ENCODE data around the gene SLC9A3.

The SLC9A3 gene

DNA sequence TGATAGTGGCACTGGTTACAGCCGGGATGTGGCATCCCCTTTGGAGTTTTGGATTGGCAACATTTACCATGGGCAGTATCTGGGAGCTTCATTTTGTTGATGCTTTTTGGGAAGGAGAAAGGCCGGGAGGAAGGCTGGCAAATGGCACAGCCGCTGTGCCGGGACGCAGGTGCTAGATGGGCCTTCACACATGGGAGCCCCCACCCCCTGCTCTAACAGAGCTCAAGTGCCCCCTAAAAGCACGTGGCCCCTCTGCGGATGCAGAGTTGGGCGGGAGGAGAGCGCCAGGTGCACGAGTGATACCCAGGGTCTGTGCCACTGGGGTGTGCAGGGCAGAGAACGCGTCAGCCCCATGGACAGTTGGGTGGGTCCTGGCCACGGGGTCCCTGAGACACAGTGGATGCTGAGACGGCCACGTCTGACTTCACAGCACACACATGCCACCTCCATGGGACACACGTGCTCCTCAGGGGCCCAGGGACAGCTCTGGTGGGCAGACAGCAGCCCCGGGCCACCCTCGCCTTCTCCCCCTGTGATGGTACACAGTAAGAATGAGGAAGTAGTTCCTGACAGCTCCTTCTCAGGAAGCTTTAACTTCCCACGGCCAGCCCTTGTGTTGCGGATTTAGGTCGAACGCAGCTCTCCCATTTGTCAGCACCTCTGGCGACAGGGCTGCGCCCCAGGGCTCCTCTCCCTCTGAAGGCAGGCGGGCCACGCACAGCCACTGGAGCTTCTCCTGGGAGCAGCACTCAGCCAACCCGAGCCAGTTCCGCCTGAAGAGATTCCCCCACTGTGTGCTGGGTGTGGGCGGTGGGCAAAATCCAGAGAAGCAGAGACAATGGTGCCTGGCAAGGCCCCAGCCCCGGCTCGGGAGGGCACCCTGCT lies 10.8 kb downstream of the SLC9A3 start:
- Histone ChIP-seq H3K23ac (ENCODE audit: low read length) (no peak overlapping the region), H2BK5ac (ENCODE audit: low read depth, low read length, poor library complexity) (no peak overlapping the region), H4K91ac (ENCODE audit: low read depth, low read length) (no peak overlapping the region), H3K9ac (ENCODE audit: low read length) (no peak overlapping the region), H3K18ac (ENCODE audit: low read length) (no peak overlapping the region), H4K8ac (ENCODE audit: low read depth, low read length) (no peak overlapping the region), H2AFZ (ENCODE audit: insufficient read depth, low read length, poor library complexity) (no peak overlapping the region), H4K12ac (ENCODE audit: low read depth, low read length) (no peak overlapping the region), H3K79me2 (ENCODE audit: control insufficient read depth, insufficient read depth, low read length, poor library complexity) (no peaks in the 10 kb centered on the region), H3K36me3 (ENCODE audit: control insufficient read depth in 1 of 2, insufficient read depth in 2 of 2, low read length in 2 of 2) (no peaks in the 10 kb centered on the region), H2BK120ac (ENCODE audit: insufficient read depth, low read length, poor library complexity) (no peak overlapping the region), H3K4me2 (ENCODE audit: low read length) (no peak overlapping the region), H2BK12ac (ENCODE audit: low read length) (no peak overlapping the region), H3K4ac (ENCODE audit: low read depth, low read length) (no peak overlapping the region), H3K14ac (ENCODE audit: low read length) (no peak overlapping the region), H3K9me3 (ENCODE audit: insufficient read depth, low read depth, low read length) (no peaks in the 10 kb centered on the region), H3K4me1 (ENCODE audit: control insufficient read depth in 1 of 2, insufficient read depth in 2 of 2, low read length in 2 of 2) (peaks cover 0 to 3% of the 10 kb centered on the region in 2 experiments), H3K4me3 (ENCODE audit: low read depth, low read length) (no peak overlapping the region), H3K27ac (ENCODE audit: low read depth, low read length) (no peak overlapping the region), H3K27me3 (ENCODE audit: insufficient read depth, low read length) (no peaks in the 10 kb centered on the region), H3K79me1 (ENCODE audit: low read length) (no peaks in the 10 kb centered on the region), H2AK5ac (ENCODE audit: low read length) (no peak overlapping the region)
- DNase-seq: no peak
- WGBS (ENCODE audit: extremely low coverage, insufficient coverage, insufficient read length): no CpG with 5 or more reads among the region's 31 CpGs

DNA sequence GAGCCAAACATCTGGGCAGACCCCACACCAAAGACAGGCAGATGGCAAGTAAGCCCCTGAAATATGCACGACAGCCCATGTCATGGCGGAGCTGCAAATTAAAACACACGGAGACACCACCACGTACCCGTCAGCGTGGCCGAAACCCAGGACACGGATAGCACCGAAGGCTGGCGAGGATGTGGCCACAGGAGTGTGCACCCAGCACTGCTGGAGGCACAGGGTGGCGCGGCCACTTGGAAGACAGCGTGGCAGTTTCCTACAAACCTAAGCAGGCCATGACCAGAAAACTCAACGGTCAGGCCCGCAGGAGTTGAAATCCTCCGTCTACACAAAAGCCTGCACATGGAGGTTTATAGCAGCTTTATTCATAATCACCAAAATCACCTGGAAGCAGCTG lies 12.8 kb downstream of the SLC9A3 start:
- H2AFZ ChIP-seq (ENCODE audit: insufficient read depth, low read length, poor library complexity): no peak overlapping the region
- no peaks in the 10 kb centered on the region for H3K36me3 ChIP-seq (ENCODE audit: control insufficient read depth in 1 of 2, insufficient read depth in 2 of 2, low read length in 2 of 2)

DNA sequence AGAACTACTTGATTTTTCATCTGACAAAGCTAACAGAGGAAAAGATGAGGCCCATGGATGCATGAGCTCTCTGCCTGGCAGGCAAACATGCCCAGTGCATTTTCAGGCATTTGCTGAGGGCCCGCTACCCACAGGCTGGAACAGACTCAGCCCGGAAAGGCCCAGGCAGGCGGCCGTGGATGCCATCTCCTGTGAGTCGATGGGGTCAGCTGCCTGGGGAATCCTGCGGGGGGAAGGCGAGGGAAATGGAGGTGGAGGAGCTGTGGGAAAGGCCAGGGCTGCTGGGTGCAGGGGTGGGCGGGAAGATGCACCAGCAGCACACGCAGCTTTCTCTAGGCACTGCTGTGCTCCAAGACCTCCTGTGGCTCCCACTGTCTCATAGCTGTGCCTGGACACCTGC lies 13.7 kb downstream of the SLC9A3 start:
- Histone ChIP-seq H2BK120ac (ENCODE audit: insufficient read depth, low read length, poor library complexity) (no peak overlapping the region), H4K91ac (ENCODE audit: low read depth, low read length) (no peak overlapping the region), H3K9ac (ENCODE audit: low read length) (no peak overlapping the region), H3K4ac (ENCODE audit: low read depth, low read length) (no peak overlapping the region), H3K79me1 (ENCODE audit: low read length) (no peaks in the 10 kb centered on the region), H3K9me3 (ENCODE audit: insufficient read depth, low read depth, low read length) (no peaks in the 10 kb centered on the region), H3K23ac (ENCODE audit: low read length) (no peak overlapping the region), H2AFZ (ENCODE audit: insufficient read depth, low read length, poor library complexity) (no peak overlapping the region), H3K18ac (ENCODE audit: low read length) (no peak overlapping the region), H2BK5ac (ENCODE audit: low read depth, low read length, poor library complexity) (no peak overlapping the region), H3K4me3 (ENCODE audit: low read depth, low read length) (no peak overlapping the region), H4K8ac (ENCODE audit: low read depth, low read length) (no peak overlapping the region), H2AK5ac (ENCODE audit: low read length) (no peak overlapping the region), H3K27ac (ENCODE audit: low read depth, low read length) (no peak overlapping the region), H3K27me3 (ENCODE audit: insufficient read depth, low read length) (no peaks in the 10 kb centered on the region), H3K4me2 (ENCODE audit: low read length) (no peak overlapping the region), H3K36me3 (ENCODE audit: control insufficient read depth in 1 of 2, insufficient read depth in 2 of 2, low read length in 2 of 2) (no peaks in the 10 kb centered on the region), H2BK12ac (ENCODE audit: low read length) (no peak overlapping the region), H3K79me2 (ENCODE audit: control insufficient read depth, insufficient read depth, low read length, poor library complexity) (no peaks in the 10 kb centered on the region), H3K14ac (ENCODE audit: low read length) (no peak overlapping the region), H3K4me1 (ENCODE audit: control insufficient read depth in 1 of 2, insufficient read depth in 2 of 2, low read length in 2 of 2) (peaks cover 7% of the 10 kb centered on the region in 2 experiments), H4K12ac (ENCODE audit: low read depth, low read length) (no peak overlapping the region)
- DNase-seq: no peak
- whole genome bisulfite sequencing (ENCODE audit: extremely low coverage, insufficient coverage, insufficient read length): no CpG with 5 or more reads among the region's 9 CpGs

More for the DNA sequence above, 12.8 kb downstream of the SLC9A3 start:
- no peak overlapping the region for H2AK5ac ChIP-seq (ENCODE audit: low read length)
- H4K91ac ChIP-seq (ENCODE audit: low read depth, low read length): no peak overlapping the region
- no peak overlapping the region for H3K23ac ChIP-seq (ENCODE audit: low read length)
- DNase-seq: no peak
- no peak overlapping the region for H3K9ac ChIP-seq (ENCODE audit: low read length)
- H3K79me2 ChIP-seq (ENCODE audit: control insufficient read depth, insufficient read depth, low read length, poor library complexity): no peaks in the 10 kb centered on the region
- H3K4me3 ChIP-seq (ENCODE audit: low read depth, low read length): no peak overlapping the region
- H3K14ac ChIP-seq (ENCODE audit: low read length): no peak overlapping the region
- peaks cover 0 to 3% of the 10 kb centered on the region in 2 experiments for H3K4me1 ChIP-seq (ENCODE audit: control insufficient read depth in 1 of 2, insufficient read depth in 2 of 2, low read length in 2 of 2)
- no peak overlapping the region for H4K12ac ChIP-seq (ENCODE audit: low read depth, low read length)
- no peaks in the 10 kb centered on the region for H3K27me3 ChIP-seq (ENCODE audit: insufficient read depth, low read length)
- no peaks in the 10 kb centered on the region for H3K9me3 ChIP-seq (ENCODE audit: insufficient read depth, low read depth, low read length)
- WGBS (ENCODE audit: extremely low coverage, insufficient coverage, insufficient read length): no CpG with 5 or more reads among the region's 16 CpGs
- no peak overlapping the region for H3K18ac ChIP-seq (ENCODE audit: low read length)
- no peaks in the 10 kb centered on the region for H3K79me1 ChIP-seq (ENCODE audit: low read length)
- no peak overlapping the region for H4K8ac ChIP-seq (ENCODE audit: low read depth, low read length)
- H3K27ac ChIP-seq (ENCODE audit: low read depth, low read length): no peak overlapping the region
- H3K4ac ChIP-seq (ENCODE audit: low read depth, low read length): no peak overlapping the region
- no peak overlapping the region for H2BK5ac ChIP-seq (ENCODE audit: low read depth, low read length, poor library complexity)
- no peak overlapping the region for H2BK120ac ChIP-seq (ENCODE audit: insufficient read depth, low read length, poor library complexity)
- H2BK12ac ChIP-seq (ENCODE audit: low read length): no peak overlapping the region
- no peak overlapping the region for H3K4me2 ChIP-seq (ENCODE audit: low read length)

DNA sequence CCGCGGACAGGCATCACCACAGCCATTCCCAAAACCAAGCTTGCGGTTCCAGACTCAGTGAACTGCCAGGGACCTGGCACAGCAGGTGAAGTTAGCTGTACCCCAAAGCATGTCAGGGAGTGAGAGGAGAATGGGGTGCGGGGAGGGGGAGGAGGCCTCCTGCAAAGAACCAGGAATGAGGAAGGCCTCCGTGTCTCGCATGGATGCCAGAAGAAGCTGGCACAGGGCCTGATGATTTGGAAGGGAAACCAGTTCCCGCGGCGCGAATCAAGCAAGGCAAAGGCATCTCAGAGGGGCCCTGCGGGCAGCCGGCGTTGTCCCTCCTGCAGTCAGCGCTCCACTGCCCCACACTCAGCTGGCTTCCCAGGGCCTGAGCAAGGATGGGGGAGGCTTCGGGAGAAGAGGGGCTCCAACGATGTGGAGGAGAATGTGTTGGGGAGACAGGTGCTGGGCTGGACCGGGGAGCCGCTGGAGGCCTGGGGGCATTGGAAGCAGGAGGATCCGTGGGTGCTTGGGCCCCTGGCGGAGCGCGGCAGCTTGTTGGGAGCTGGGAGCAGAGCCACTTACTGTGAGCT lies 14.6 kb downstream of the SLC9A3 start:
- no peak overlapping the region for H2BK12ac ChIP-seq (ENCODE audit: low read length)
- H3K18ac ChIP-seq (ENCODE audit: low read length): no peak overlapping the region
- DNase-seq: no peak
- no peak overlapping the region for H3K23ac ChIP-seq (ENCODE audit: low read length)
- no peaks in the 10 kb centered on the region for H3K27me3 ChIP-seq (ENCODE audit: insufficient read depth, low read length)
- no peaks in the 10 kb centered on the region for H3K36me3 ChIP-seq (ENCODE audit: control insufficient read depth in 1 of 2, insufficient read depth in 2 of 2, low read length in 2 of 2)
- H3K9ac ChIP-seq (ENCODE audit: low read length): no peak overlapping the region
- no peaks in the 10 kb centered on the region for H3K79me1 ChIP-seq (ENCODE audit: low read length)
- H3K27ac ChIP-seq (ENCODE audit: low read depth, low read length): no peak overlapping the region
- no peak overlapping the region for H3K14ac ChIP-seq (ENCODE audit: low read length)
- H2BK120ac ChIP-seq (ENCODE audit: insufficient read depth, low read length, poor library complexity): no peak overlapping the region
- H3K4me2 ChIP-seq (ENCODE audit: low read length): no peak overlapping the region
- H4K91ac ChIP-seq (ENCODE audit: low read depth, low read length): no peak overlapping the region
- H2AK5ac ChIP-seq (ENCODE audit: low read length): no peak overlapping the region
- H3K4ac ChIP-seq (ENCODE audit: low read depth, low read length): no peak overlapping the region
- H3K4me1 ChIP-seq (ENCODE audit: control insufficient read depth in 1 of 2, insufficient read depth in 2 of 2, low read length in 2 of 2): peaks cover 9% of the 10 kb centered on the region in 2 experiments
- no peak overlapping the region for H2AFZ ChIP-seq (ENCODE audit: insufficient read depth, low read length, poor library complexity)
- no peak overlapping the region for H2BK5ac ChIP-seq (ENCODE audit: low read depth, low read length, poor library complexity)
- H4K12ac ChIP-seq (ENCODE audit: low read depth, low read length): no peak overlapping the region
- no peak overlapping the region for H3K4me3 ChIP-seq (ENCODE audit: low read depth, low read length)
- no peak overlapping the region for H4K8ac ChIP-seq (ENCODE audit: low read depth, low read length)
- no peaks in the 10 kb centered on the region for H3K79me2 ChIP-seq (ENCODE audit: control insufficient read depth, insufficient read depth, low read length, poor library complexity)
- WGBS (ENCODE audit: extremely low coverage, insufficient coverage, insufficient read length): no CpG with 5 or more reads among the region's 22 CpGs
- no peaks in the 10 kb centered on the region for H3K9me3 ChIP-seq (ENCODE audit: insufficient read depth, low read depth, low read length)
